ENCODE measurements around the gene IRF4. TPM values are rescaled to one million over a fixed set of nuclear protein-coding genes. Genes with fewer than 3 reads are reported as not detected.
A peak's percentile ranks its signal among the peaks of the same experiment; 100 is the strongest.
"Not testable (repeated sequence)": the region's sequence is repeated elsewhere in the genome, so short reads cannot be mapped to it uniquely, and the experiment has no call there.

Gene IRF4
- total RNA-seq, 2 donors from 2014 or later: 112 to 388 TPM

- H3K9me3 Mint-ChIP-seq; H3K4me3 Mint-ChIP-seq; H3K36me3 Mint-ChIP-seq; DNase-seq (ENCODE audit: low spot score); H3K27ac Mint-ChIP-seq; H3K27me3 Mint-ChIP-seq; ATAC-seq: not testable (repeated sequence)
- peaks cover 33 to 38% of the 10 kb centered on the region in 2 donors for H3K4me1 Mint-ChIP-seq (ENCODE audit: low read depth in 2 of 2)
Measured at GRCh38 chr6:426198-426738, 34.7 kb downstream of the IRF4 start.

DNA sequence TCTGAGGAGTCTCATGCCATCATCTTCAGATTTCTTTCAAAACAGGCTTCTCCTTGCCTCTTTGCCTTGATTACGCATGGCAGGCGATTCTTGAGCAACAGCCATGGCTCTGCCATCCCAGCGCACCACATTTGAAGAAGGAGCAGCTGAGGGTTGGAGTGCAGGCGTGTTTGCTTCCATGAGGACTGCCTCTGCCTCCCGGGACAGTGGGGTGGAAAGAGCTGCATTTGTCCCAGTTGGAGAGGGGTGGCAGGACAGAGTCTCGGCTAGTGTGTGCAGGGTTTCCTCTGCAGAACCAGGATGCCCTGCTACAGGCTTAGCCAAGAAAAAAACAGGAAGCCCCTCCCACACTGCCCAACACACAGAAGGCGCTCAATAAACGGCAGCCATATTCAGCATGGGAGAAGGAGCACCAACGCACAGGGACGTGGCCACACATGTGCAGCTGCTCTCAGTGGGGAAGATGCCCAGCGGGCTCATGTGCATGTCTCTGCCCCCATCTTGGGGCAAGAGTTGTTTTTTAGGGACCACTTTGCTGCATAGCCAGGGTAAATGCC is 36.6 kb downstream of the IRF4 start:
- H3K9me3 Mint-ChIP-seq: no peaks in the 10 kb centered on the region
- no peaks in the 10 kb centered on the region for H3K36me3 Mint-ChIP-seq
- DNase-seq (ENCODE audit: low spot score): no peak
- H3K27me3 Mint-ChIP-seq: peaks cover 0 to 2% of the 10 kb centered on the region in 2 donors
- H3K27ac Mint-ChIP-seq: no peak overlapping the region
- no peak for ATAC-seq
- H3K4me3 Mint-ChIP-seq: no peak overlapping the region
- H3K4me1 Mint-ChIP-seq (ENCODE audit: low read depth in 2 of 2): peaks cover 41 to 50% of the 10 kb centered on the region in 2 donors

DNA sequence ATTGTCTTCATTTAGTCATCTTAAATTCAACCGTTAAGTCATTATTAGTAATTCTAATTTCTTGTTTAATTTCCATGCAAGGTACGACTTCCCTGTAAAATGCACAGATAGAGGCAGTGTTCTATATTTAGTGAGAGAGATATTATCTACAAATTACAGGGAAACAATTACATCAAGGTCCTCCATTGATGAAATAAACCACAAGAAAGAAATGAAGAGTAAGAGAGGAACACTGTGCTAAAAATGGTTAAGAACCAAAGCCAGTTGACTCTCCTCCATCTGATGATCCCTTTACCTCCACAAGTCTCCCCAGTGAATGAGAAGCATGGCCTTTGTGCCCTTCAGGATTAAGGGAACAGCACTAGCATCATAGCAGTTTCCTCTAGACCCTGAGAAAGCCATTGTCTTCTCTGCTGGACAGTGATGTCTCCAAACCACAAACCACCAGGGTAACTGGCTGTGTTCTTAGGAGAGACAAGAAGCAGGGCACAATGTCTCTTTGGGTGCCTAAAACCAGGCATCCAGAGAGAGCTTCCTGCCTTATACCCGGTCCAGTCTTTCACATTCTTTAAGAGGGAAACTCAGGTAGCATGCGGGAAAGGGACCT is 38.1 kb downstream of the IRF4 start:
- DNase-seq (ENCODE audit: low spot score) (no peak), ATAC-seq (no peak)
- Mint-ChIP-seq H3K4me3 (no peak overlapping the region), H3K9me3 (no peaks in the 10 kb centered on the region), H3K4me1 (ENCODE audit: low read depth in 2 of 2) (peaks cover 42 to 51% of the 10 kb centered on the region in 2 donors), H3K27me3 (peaks cover 0 to 2% of the 10 kb centered on the region in 2 donors), H3K36me3 (no peaks in the 10 kb centered on the region), H3K27ac (no peak overlapping the region)

DNA sequence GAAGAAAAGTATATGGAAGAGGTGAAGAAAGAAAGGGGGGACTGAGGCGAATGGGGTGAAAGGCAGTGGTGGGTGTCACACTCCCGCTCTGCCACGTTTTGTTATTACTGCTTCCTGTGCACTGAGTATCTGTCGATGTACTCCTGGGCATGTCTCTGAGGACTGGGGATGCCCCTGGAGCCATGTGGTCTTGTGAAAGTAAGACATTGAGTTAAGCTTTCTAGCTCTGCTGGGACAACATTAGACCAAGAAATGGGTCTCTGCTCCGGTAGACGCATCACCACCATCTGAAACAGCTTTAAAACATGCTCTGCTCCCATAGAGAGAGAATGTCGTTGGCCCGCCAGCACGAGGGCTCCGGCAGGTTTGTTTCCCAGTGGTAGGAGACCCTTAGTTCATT is 40.0 kb downstream of the IRF4 start:
- Mint-ChIP-seq H3K36me3 (no peaks in the 10 kb centered on the region), H3K27ac (peak overlapping the region; percentile 64 to 68), H3K27me3 (peaks cover 0 to 2% of the 10 kb centered on the region in 2 donors), H3K9me3 (no peaks in the 10 kb centered on the region), H3K4me3 (peak overlapping the region; percentile 53), H3K4me1 (ENCODE audit: low read depth in 2 of 2) (peaks cover 42 to 57% of the 10 kb centered on the region in 2 donors)
- DNase-seq (ENCODE audit: low spot score): no peak
- ATAC-seq: peak; percentile 44 to 57

DNA sequence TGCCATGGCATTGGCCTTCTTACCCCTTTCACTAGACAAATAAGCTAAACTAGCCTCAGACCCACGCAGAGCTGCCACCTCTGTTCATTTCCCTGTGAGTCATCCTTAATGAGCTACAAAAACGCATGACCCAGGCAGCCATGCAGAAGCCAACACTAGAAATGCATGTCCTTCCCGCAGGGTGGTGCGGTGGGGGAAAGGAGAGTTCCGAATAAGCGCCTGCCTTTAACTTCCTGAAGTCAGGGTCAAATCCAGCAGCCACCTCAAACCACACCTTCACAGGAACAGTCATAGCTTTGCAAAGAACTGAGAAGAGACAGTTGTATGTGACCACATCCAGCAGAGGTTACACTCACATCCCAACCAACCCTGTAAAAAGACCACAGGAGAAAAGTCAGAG is 40.4 kb downstream of the IRF4 start:
- Mint-ChIP-seq H3K4me3 (peak overlapping the region; percentile 53), H3K9me3 (no peaks in the 10 kb centered on the region), H3K27me3 (peaks cover 0 to 2% of the 10 kb centered on the region in 2 donors), H3K27ac (peak overlapping the region; percentile 64 to 68), H3K36me3 (no peaks in the 10 kb centered on the region), H3K4me1 (ENCODE audit: low read depth in 2 of 2) (peaks cover 42 to 57% of the 10 kb centered on the region in 2 donors)
- ATAC-seq (peak; percentile 89 to 93), DNase-seq (ENCODE audit: low spot score) (peak; percentile 83)

DNA sequence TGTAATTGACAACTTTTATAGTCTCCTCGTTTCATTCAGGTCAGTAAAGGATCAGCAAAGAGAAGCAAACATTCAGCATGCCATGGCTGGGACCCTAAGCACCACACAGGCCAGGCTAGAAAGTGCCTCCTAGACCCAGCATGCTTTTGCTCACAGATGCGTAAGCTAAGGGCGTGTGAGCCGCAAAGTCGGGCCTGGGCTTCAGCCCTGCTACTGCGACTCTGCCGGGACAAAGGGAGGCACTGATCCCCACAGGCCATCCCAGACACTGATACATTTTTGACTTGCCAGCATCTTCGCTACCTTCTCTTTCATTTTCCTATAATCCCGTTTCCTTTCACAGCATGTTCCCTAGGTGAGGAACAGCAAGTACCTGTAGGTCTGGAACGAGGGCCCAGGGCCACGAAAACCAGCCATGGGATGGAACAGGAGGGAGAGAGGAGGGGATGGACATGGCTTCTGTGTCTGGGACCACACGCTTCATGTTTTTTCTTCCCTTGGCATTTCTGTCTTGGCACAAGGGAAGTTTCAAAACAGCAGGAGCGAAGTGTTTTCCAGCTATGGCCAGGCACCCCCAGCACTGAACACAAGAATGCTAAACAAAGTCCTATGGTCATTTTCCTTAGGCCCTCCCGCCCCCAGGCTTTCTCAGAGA is 42.6 kb downstream of the IRF4 start:
- peak overlapping the region; percentile 70 for H3K4me3 Mint-ChIP-seq
- H3K36me3 Mint-ChIP-seq: no peaks in the 10 kb centered on the region
- peak overlapping the region; percentile 39 to 76 for H3K27ac Mint-ChIP-seq
- no peaks in the 10 kb centered on the region for H3K9me3 Mint-ChIP-seq
- H3K27me3 Mint-ChIP-seq: no peaks in the 10 kb centered on the region
- peaks cover 37 to 53% of the 10 kb centered on the region in 2 donors for H3K4me1 Mint-ChIP-seq (ENCODE audit: low read depth in 2 of 2)
- ATAC-seq (no peak), DNase-seq (ENCODE audit: low spot score) (no peak)

- ATAC-seq: no peak
- Mint-ChIP-seq H3K27ac (peak overlapping the region; percentile 39 to 76), H3K27me3 (no peaks in the 10 kb centered on the region), H3K9me3 (no peaks in the 10 kb centered on the region), H3K4me1 (ENCODE audit: low read depth in 2 of 2) (peaks cover 30 to 42% of the 10 kb centered on the region in 2 donors), H3K36me3 (no peaks in the 10 kb centered on the region), H3K4me3 (peak overlapping the region; percentile 70)
- no peak for DNase-seq (ENCODE audit: low spot score)
Measured at GRCh38 chr6:435441-436307, 44.1 kb downstream of the IRF4 start.

GRCh38 chr6:436308-437036 is 44.9 kb downstream of the IRF4 start:
- H3K4me3 Mint-ChIP-seq: no peak overlapping the region
- H3K27me3 Mint-ChIP-seq: no peaks in the 10 kb centered on the region
- ATAC-seq (no peak), DNase-seq (ENCODE audit: low spot score) (no peak)
- peaks cover 26 to 34% of the 10 kb centered on the region in 2 donors for H3K4me1 Mint-ChIP-seq (ENCODE audit: low read depth in 2 of 2)
- H3K36me3 Mint-ChIP-seq: no peaks in the 10 kb centered on the region
- H3K27ac Mint-ChIP-seq: no peak overlapping the region
- no peaks in the 10 kb centered on the region for H3K9me3 Mint-ChIP-seq

GRCh38 chr6:437037-437392 is 45.5 kb downstream of the IRF4 start:
- Mint-ChIP-seq H3K36me3 (no peaks in the 10 kb centered on the region), H3K4me3 (no peak overlapping the region), H3K4me1 (ENCODE audit: low read depth in 2 of 2) (peaks cover 20 to 29% of the 10 kb centered on the region in 2 donors), H3K27me3 (no peaks in the 10 kb centered on the region), H3K27ac (no peak overlapping the region), H3K9me3 (no peaks in the 10 kb centered on the region)
- DNase-seq (ENCODE audit: low spot score) (no peak), ATAC-seq (no peak)

- H3K4me3 Mint-ChIP-seq: no peak overlapping the region
- H3K36me3 Mint-ChIP-seq: no peaks in the 10 kb centered on the region
- no peaks in the 10 kb centered on the region for H3K27me3 Mint-ChIP-seq
- DNase-seq (ENCODE audit: low spot score) (no peak), ATAC-seq (no peak)
- H3K4me1 Mint-ChIP-seq (ENCODE audit: low read depth in 2 of 2): peaks cover 10 to 16% of the 10 kb centered on the region in 2 donors
- no peak overlapping the region for H3K27ac Mint-ChIP-seq
- H3K9me3 Mint-ChIP-seq: no peaks in the 10 kb centered on the region
Measured at GRCh38 chr6:438634-439170, 47.1 kb downstream of the IRF4 start.

DNA sequence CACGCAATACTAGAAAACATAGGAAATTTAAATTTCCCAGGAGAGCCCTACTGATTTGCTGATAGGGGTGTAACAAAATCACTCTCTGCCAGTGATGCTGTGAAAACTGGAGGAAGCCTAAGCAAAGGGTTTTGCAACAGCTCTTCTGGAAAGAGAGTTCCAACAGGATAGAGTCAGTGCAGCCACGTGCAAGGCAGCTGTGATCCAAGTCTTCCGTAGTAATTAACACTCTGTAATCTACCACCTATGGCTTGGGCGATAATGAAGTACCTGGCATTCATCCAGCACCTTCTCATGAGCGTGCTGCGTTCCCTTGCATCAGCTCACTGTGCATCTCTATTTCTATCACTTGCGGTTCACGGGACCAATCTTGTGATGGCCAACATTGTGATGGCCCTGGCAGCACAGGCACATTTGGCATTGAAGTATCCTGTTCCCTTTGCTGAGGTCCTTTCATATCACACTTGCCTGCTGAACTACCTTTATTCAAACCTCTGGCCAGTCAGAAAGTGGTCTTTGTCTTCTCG is 48.2 kb downstream of the IRF4 start:
- H3K4me3 Mint-ChIP-seq: no peak overlapping the region
- H3K4me1 Mint-ChIP-seq (ENCODE audit: low read depth in 2 of 2): peaks cover 5 to 12% of the 10 kb centered on the region in 2 donors
- H3K27me3 Mint-ChIP-seq: no peaks in the 10 kb centered on the region
- no peak for ATAC-seq
- no peak overlapping the region for H3K27ac Mint-ChIP-seq
- no peak for DNase-seq (ENCODE audit: low spot score)
- H3K9me3 Mint-ChIP-seq: no peaks in the 10 kb centered on the region
- H3K36me3 Mint-ChIP-seq: no peaks in the 10 kb centered on the region

DNA sequence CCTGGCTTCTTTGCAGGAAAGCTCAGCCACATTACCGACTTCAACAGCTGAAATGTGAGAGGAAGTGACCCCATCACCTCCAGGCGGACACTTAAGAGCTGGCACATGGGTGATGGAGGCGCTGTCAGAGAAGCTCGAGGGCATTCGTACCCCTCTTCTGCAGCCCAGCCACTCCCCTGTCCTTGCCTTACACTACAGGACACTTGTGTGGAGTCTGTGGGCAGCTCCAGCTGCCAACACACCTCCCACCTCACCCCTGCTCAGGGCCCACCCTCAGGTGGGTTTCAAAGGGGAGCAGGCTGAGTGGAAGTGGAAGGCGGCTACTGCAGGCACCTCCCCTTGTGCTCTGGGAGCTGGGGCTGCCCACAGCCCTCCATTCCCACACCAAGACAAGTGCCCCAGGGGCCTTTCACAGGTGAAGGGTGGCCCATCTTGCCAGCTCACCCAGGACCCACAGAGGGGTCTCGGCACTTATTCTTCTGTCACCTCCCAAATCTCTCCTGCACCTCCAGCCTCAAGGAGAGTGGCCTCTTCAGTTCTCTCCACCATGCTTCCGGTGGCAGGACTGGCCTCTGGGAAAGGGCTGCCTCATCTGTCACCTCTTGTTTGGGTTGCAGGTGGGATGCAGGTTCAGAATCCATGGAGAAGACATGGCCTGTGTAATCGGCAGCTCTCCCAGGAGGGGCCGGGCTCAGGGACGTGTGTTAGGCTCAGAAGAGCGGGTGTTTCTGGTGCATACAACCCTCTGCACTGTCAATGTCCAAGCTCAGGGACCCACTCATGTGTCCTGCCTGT is 49.8 kb downstream of the IRF4 start:
- ATAC-seq (no peak), DNase-seq (ENCODE audit: low spot score) (no peak)
- Mint-ChIP-seq H3K9me3 (no peaks in the 10 kb centered on the region), H3K27ac (no peak overlapping the region), H3K36me3 (no peaks in the 10 kb centered on the region), H3K27me3 (no peaks in the 10 kb centered on the region), H3K4me1 (ENCODE audit: low read depth in 2 of 2) (peaks cover 14 to 16% of the 10 kb centered on the region in 2 donors), H3K4me3 (no peak overlapping the region)

All from natural killer cell treated with Interleukin-12 subunit alpha and Interleukin-12 subunit beta and Interleukin-15 and Interleukin-18, amount 100 ng/mL, for 72 hours (primary cell).